Adrenal gland (tissue), 12 donors: ENCODE data around the gene SUSD6. TPM values are rescaled to one million over a fixed set of nuclear protein-coding genes. Genes with fewer than 3 reads are reported as not detected.
A peak's percentile ranks its signal among the peaks of the same experiment; 100 is the strongest.

Experiments used
- DNase-seq, 7 donors: peaks; one replicate each; pipeline ENCODE4 v3.0.0-alpha.2; 2019 to 2020
- H3K27ac ChIP-seq, 5 donors: fragments of 200-600 bp; sonication (generic) in 4 of 5; 1 replicate in 3 of 5; 2 replicates in 2 of 5; pipeline versions ENCODE4 v1.5.1 to v1.8.0; 2016 to 2020; ENCODE audit warnings: mild to moderate bottlenecking in 1 of 5
- H3K27me3 ChIP-seq: fragments of 200-600 bp; 2 replicates; pipeline ENCODE4 v1.8.0; 2021
- H3K36me3 ChIP-seq, 2 donors: fragments of 200-600 bp; replicated peaks in 1 of 2; 1 replicate in 1 of 2; 2 replicates in 1 of 2; pipeline versions ENCODE4 v1.5.1 to v1.8.0; 2018 to 2022
- H3K4me1 ChIP-seq, 2 donors: fragments of 200-600 bp; replicated peaks in 1 of 2; 1 replicate in 1 of 2; 2 replicates in 1 of 2; pipeline versions ENCODE4 v1.5.1 to v1.8.0; 2018 to 2021
- H3K4me3 ChIP-seq, 4 donors: fragments of 200-600 bp; sonication (generic) in 3 of 4; one replicate each; pipeline ENCODE4 v1.5.1; 2016 to 2018
- H3K9me3 ChIP-seq, 3 donors: fragments of 200-600 bp; sonication (generic) in 1 of 3; replicated peaks in 1 of 3; 1 replicate in 2 of 3; 2 replicates in 1 of 3; pipeline versions ENCODE4 v1.5.1 to v1.8.0; 2016 to 2021
- POLR2A ChIP-seq, 2 donors: fragments of 450-650 bp; IDR thresholded peaks; one replicate each; pipeline ENCODE4 v1.6.1; 2017; ENCODE audit warnings: antibody characterized with exemption in 2 of 2, mild to moderate bottlenecking in 2 of 2, moderate library complexity in 1 of 2
- WGBS, 4 donors: extraction: QIAGEN DNeasy Blood & Tissue Kit in 2 of 4; methylation state at CpG; one replicate each; pipeline versions ENCODE4 v1.1.5 to v1.1.7; 2013 to 2017; 5-methylcytosine and 5-hydroxymethylcytosine counted together
- intact Hi-C, 2 donors: fragments of 100-400 bp; cut with DNase I; formaldehyde crosslinking; loops; one replicate each; pipeline versions ENCODE4 v1.14.1 to v1.15.0; 2022 to 2023
- polyA plus RNA-seq, 3 donors: library from polyadenylated mRNA; stranded (reverse); fragments of 200-250 nt in 2 of 3; fragments of 350-450 nt in 1 of 3; fragmentation: Illumina TruSeq in 1 of 3; extraction: RNeasy Lipid Tissue Mini Kit (QIAGEN cat#74804) in 1 of 3; gene quantifications; one replicate each; pipeline ENCODE4 v1.2.3, GENCODE V29; 2013 to 2014
- total RNA-seq, 9 donors: library from RNA; depleted of rRNA in 4 of 9; stranded (reverse); fragments of >200 nt in 4 of 9; fragments of 120-200 nt in 1 of 9; fragmentation: NEBNext Ultra II Directional in 1 of 9; extraction: Animal tissue kit (Norgen Biotek cat#: 25700) in 1 of 9; gene quantifications; one replicate each; pipeline versions ENCODE4 v1.1.0 to v1.2.4, GENCODE V29; 2013 to 2023
- TF ChIP-seq, protein P1 (sequence below), 6 experiments: fragments of 450-650 bp in 4 of 6; fragments of 200-600 bp in 2 of 6; sonication (generic) in 1 of 6; IDR thresholded peaks; 1 replicate in 5 of 6; 2 replicates in 1 of 6; pipeline versions ENCODE4 v1.5.1 to v1.8.0; 2016 to 2021; ENCODE audit warnings: antibody characterized with exemption in 6 of 6, mild to moderate bottlenecking in 2 of 6, moderate library complexity in 1 of 6
- donor health status: healthy with polysubstance abuse.
- donor health status: Bipolar disorder and iron deficiency.
- donor health status: DM: yes; HTN: yes; CAD: no.
- donor health status: DM: no; HTN: no; CAD: no.
- donor health status: DM: no; HTN: no; CAD: no.
- donor health status: DM: yes; HTN: yes; CAD: no.

The SUSD6 gene
- total and polyA plus RNA-seq, 12 donors = 7.8 to 75.5 (median 41.0) TPM

DNA sequence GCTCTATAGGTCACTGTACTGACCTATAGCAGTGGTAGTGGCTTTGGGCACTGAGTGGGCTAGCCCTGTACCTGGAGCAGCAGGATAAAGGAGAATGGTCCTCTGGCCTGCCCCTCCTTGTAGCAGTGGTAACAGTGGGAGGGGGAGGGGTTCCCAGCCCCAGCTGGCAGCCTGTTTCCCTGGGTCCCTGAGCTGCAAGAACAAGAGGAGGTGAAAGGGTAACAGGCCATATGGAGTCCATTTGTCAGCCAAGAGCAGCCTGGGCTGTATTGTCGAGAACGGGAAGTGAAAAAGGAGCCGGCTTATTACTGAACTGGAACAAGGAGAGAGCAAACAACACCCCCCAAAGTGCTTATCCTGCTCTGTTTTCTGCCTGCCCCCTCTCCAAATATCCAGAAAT, 81.7 kb downstream of the SUSD6 start:
- H3K27ac ChIP-seq = peak overlapping the region in 3 of 5 donors; percentile 72 to 91 (median 86)
- intact Hi-C loops = no loop called here
- no peak overlapping the region for H3K4me3 ChIP-seq
- whole genome bisulfite sequencing, 4 donors = 52 to 80% (median 56%) methylated on average over 3 of the region's 3 CpGs
- TF ChIP-seq, protein P1, sequence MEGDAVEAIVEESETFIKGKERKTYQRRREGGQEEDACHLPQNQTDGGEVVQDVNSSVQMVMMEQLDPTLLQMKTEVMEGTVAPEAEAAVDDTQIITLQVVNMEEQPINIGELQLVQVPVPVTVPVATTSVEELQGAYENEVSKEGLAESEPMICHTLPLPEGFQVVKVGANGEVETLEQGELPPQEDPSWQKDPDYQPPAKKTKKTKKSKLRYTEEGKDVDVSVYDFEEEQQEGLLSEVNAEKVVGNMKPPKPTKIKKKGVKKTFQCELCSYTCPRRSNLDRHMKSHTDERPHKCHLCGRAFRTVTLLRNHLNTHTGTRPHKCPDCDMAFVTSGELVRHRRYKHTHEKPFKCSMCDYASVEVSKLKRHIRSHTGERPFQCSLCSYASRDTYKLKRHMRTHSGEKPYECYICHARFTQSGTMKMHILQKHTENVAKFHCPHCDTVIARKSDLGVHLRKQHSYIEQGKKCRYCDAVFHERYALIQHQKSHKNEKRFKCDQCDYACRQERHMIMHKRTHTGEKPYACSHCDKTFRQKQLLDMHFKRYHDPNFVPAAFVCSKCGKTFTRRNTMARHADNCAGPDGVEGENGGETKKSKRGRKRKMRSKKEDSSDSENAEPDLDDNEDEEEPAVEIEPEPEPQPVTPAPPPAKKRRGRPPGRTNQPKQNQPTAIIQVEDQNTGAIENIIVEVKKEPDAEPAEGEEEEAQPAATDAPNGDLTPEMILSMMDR (IDR thresholded peaks at IDR 0.05) = no peak
- TF ChIP-seq POLR2A (IDR thresholded peaks at IDR 0.05) = no peak
- no peaks in the 10 kb centered on the region for H3K27me3 ChIP-seq
- peaks cover 59 to 85% of the 10 kb centered on the region in 2 donors for H3K4me1 ChIP-seq
- H3K9me3 ChIP-seq = no peaks in the 10 kb centered on the region
- peak in 2 of 7 donors; percentile 31 to 62 for DNase-seq
- no peaks in the 10 kb centered on the region for H3K36me3 ChIP-seq

DNA sequence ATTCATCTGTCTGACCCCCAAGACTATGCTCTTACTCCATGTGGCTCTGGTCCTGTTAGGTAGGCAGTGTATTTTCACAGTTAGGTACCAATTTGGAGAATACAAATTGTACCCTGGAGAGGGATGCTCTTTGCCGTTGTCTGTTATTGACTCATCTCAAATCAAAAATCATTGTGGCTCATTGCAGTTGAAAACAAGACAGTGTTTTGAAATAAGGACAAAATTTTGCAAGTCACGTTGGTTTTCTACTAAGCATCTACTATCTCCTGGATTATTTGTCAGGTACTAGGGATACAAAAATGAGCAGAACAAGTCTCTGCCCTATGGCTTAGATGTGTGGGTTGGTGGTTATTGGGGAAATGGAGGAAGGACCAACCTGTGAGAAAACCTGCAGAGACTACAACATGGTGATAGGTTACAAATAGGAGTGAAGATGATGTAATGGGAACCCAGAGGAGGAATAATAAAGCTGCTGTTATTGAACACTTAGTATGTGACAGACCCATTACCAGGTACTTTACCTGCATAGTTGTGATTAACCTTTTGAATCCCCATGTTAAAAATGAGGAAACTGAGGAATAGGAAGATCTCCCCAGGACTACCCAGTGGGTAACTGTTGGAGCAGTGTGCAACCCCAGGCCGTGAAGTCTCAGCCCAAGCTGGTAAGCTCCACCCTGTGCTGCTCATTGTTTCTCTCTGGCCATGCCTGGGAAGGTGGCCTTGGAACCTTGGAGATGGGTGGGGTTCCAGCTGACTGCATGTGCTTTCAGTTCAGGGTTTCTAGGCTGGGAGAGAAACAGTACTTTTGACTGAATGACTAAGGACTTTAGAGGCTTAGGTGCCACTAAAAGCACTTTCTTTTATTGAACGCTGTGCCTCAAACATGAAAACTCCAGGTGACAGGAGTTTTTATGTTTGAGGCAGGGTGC, 82.7 kb downstream of the SUSD6 start:
- peak overlapping the region; percentile 40 to 91 (median 72) for H3K27ac ChIP-seq
- no peak overlapping the region for H3K4me3 ChIP-seq
- 45 to 51% (median 47%) methylated on average over 4 of the region's 4 CpGs for WGBS, 4 donors
- H3K4me1 ChIP-seq = peaks cover 59 to 85% of the 10 kb centered on the region in 2 donors
- peak; percentile 79 to 89 (median 87) for DNase-seq
- H3K27me3 ChIP-seq = no peaks in the 10 kb centered on the region
- TF ChIP-seq, protein P1 (IDR thresholded peaks at IDR 0.05) = no peak
- peak in 1 of 2 donors; percentile 56 for TF ChIP-seq POLR2A (IDR thresholded peaks at IDR 0.05)
- H3K36me3 ChIP-seq = no peaks in the 10 kb centered on the region
- no peaks in the 10 kb centered on the region for H3K9me3 ChIP-seq
- intact Hi-C loops = no loop called here

DNA sequence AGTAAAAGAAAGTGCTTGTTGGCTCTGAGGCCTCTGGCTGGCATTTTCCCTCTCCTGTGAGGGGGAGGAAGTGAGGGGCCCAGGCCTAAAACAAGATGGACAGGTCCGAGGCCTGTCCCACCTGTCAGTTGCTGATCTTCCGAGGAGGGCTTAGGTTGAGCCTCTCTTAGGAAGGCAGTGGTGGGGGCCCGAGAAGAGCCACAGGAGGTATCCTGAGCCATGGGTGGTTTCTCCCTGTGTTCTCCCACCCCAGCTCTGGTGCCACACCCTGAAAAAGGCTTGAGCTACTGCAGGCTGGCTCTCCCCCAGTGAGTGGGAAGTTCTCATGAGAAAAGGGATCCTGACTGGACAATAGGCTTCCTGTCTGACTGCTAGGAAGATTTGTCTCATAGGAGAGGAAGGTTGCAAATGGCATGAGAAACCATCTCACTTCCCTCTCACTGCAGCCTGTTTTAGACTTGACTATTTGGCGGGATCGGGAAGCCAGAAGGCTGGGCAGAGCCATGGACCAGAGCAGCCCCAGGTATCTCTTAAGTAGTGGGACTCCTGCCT, 83.4 kb downstream of the SUSD6 start:
- Histone ChIP-seq H3K36me3 (no peaks in the 10 kb centered on the region), H3K4me1 (peaks cover 54 to 85% of the 10 kb centered on the region in 2 donors), H3K27me3 (no peaks in the 10 kb centered on the region), H3K9me3 (no peaks in the 10 kb centered on the region), H3K4me3 (no peak overlapping the region), H3K27ac (peak overlapping the region; percentile 40 to 91 (median 72))
- intact Hi-C loops = no loop called here
- WGBS, 4 donors = 45 to 66% (median 56%) methylated on average over 2 to 5 of the region's 5 CpGs
- peak in 1 of 7 donors; percentile 58 for DNase-seq
- TF ChIP-seq POLR2A (IDR thresholded peaks at IDR 0.05) = no peak
- TF ChIP-seq, protein P1 (IDR thresholded peaks at IDR 0.05) = no peak
